Measurements from ENCODE around the gene PCDHGA6. TPM values are rescaled to one million over a fixed set of nuclear protein-coding genes. Genes with fewer than 3 reads are reported as not detected.

PCDHGA6 gene
- total RNA-seq, 1 donor from 2014 or later, result 1.4 TPM

- H2AFZ ChIP-seq (replicated peaks), result no peak within 1 kb of the TSS
- no peak for DNase-seq (ENCODE audit: low spot score)
- H3K27ac ChIP-seq, result no peak within 1 kb of the TSS
- no peak within 1 kb of the TSS for H3K9ac ChIP-seq
- no peak within 1 kb of the TSS for H3K4me3 ChIP-seq
- no peaks in the 10 kb centered on the region for H3F3A ChIP-seq (ENCODE audit: low read depth)
- H3K36me3 Mint-ChIP-seq, result peaks cover 4% of the 10 kb centered on the region
- no peaks in the 10 kb centered on the region for H3K79me2 ChIP-seq (ENCODE audit: low read depth)
- peaks cover 65% of the 10 kb centered on the region for H3K9me3 Mint-ChIP-seq
- H4K20me1 ChIP-seq (ENCODE audit: low read depth), result no peaks in the 10 kb centered on the region
- no peaks in the 10 kb centered on the region for H3K4me1 ChIP-seq
- H3K36me3 ChIP-seq, result no peaks in the 10 kb centered on the region
- no peak within 1 kb of the TSS for H3K27ac Mint-ChIP-seq
- H3K27me3 ChIP-seq, result no peaks in the 10 kb centered on the region
- no peak within 1 kb of the TSS for H3K4me2 ChIP-seq
- H3K27me3 Mint-ChIP-seq (ENCODE audit: insufficient read depth, low read depth), result peaks cover 4% of the 10 kb centered on the region
- peaks cover 13% of the 10 kb centered on the region for H3K9me3 ChIP-seq (ENCODE audit: low read depth)
- no peak for TF ChIP-seq EZH2phosphoT487 (IDR thresholded peaks at IDR 0.05)
- no peak for TF ChIP-seq EZH2 (IDR thresholded peaks at IDR 0.05)
- no peak for TF ChIP-seq CTCF (IDR thresholded peaks at IDR 0.05)
- H3K4me1 Mint-ChIP-seq, result no peaks in the 10 kb centered on the region
- no peak within 1 kb of the TSS for H3K4me3 Mint-ChIP-seq
Observed at GRCh38 chr5:141363952-141364660, 9.6 kb upstream of the PCDHGA6 start, which contains the start of gene PCDHGA5. TSS of gene PCDHGA5 (plus strand) at chr5:141364162. CDS start at chr5:141364331, 169 bp downstream.

GRCh38 chr5:141366016-141366896, 7.4 kb upstream of the PCDHGA6 start:
- Mint-ChIP-seq H3K27me3 (ENCODE audit: insufficient read depth, low read depth) (peaks cover 4% of the 10 kb centered on the region), H3K9me3 (peaks cover 64% of the 10 kb centered on the region), H3K36me3 (peaks cover 2% of the 10 kb centered on the region), H3K4me1 (no peaks in the 10 kb centered on the region), H3K27ac (no peak overlapping the region), H3K4me3 (no peak overlapping the region)
- no peak overlapping the region for H3K4me3 ChIP-seq
- DNase-seq (ENCODE audit: low spot score), result no peak
- no peak overlapping the region for H3K4me2 ChIP-seq
- H3K4me1 ChIP-seq, result no peaks in the 10 kb centered on the region
- H4K20me1 ChIP-seq (ENCODE audit: low read depth), result no peaks in the 10 kb centered on the region
- H3K27ac ChIP-seq, result no peak overlapping the region
- no peaks in the 10 kb centered on the region for H3K79me2 ChIP-seq (ENCODE audit: low read depth)
- no peaks in the 10 kb centered on the region for H3K36me3 ChIP-seq
- H3F3A ChIP-seq (ENCODE audit: low read depth), result no peaks in the 10 kb centered on the region
- TF ChIP-seq CTCF (IDR thresholded peaks at IDR 0.05) (no peak), EZH2phosphoT487 (IDR thresholded peaks at IDR 0.05) (no peak), EZH2 (IDR thresholded peaks at IDR 0.05) (no peak)
- H3K9ac ChIP-seq, result no peak overlapping the region
- H3K9me3 ChIP-seq (ENCODE audit: low read depth), result no peaks in the 10 kb centered on the region
- H2AFZ ChIP-seq (replicated peaks), result no peak overlapping the region
- H3K27me3 ChIP-seq, result no peaks in the 10 kb centered on the region

GRCh38 chr5:141369994-141370848, 3.5 kb upstream of the PCDHGA6 start, which contains the start of gene PCDHGB3:
TSS of gene PCDHGB3 (plus strand) at chr5:141370242. CDS start at chr5:141370395, 153 bp downstream.
- peaks cover 4% of the 10 kb centered on the region for H3K36me3 Mint-ChIP-seq
- Histone ChIP-seq H3K27me3 (no peaks in the 10 kb centered on the region), H3F3A (ENCODE audit: low read depth) (no peaks in the 10 kb centered on the region), H3K79me2 (ENCODE audit: low read depth) (no peaks in the 10 kb centered on the region), H3K27ac (no peak within 1 kb of the TSS), H3K4me3 (no peak within 1 kb of the TSS), H4K20me1 (ENCODE audit: low read depth) (no peaks in the 10 kb centered on the region), H2AFZ (replicated peaks) (no peak within 1 kb of the TSS), H3K9me3 (ENCODE audit: low read depth) (peaks cover 3% of the 10 kb centered on the region), H3K36me3 (no peaks in the 10 kb centered on the region), H3K9ac (no peak within 1 kb of the TSS), H3K4me2 (no peak within 1 kb of the TSS), H3K4me1 (no peaks in the 10 kb centered on the region)
- H3K9me3 Mint-ChIP-seq, result peaks cover 55% of the 10 kb centered on the region
- no peak for TF ChIP-seq EZH2phosphoT487 (IDR thresholded peaks at IDR 0.05)
- no peak for TF ChIP-seq CTCF (IDR thresholded peaks at IDR 0.05)
- no peak for TF ChIP-seq EZH2 (IDR thresholded peaks at IDR 0.05)
- no peak for DNase-seq (ENCODE audit: low spot score)
- H3K4me1 Mint-ChIP-seq, result no peaks in the 10 kb centered on the region
- H3K27me3 Mint-ChIP-seq (ENCODE audit: insufficient read depth, low read depth), result peaks cover 8% of the 10 kb centered on the region
- no peak within 1 kb of the TSS for H3K4me3 Mint-ChIP-seq
- H3K27ac Mint-ChIP-seq, result no peak within 1 kb of the TSS

All from neural progenitor cell (in vitro differentiated cells).